ENCODE results near the gene NPPA. TPM values are rescaled to one million over a fixed set of nuclear protein-coding genes. Genes with fewer than 3 reads are reported as not detected.

NPPA gene
- total RNA-seq, 1 donor from 2014 or later, result not detected

DNA sequence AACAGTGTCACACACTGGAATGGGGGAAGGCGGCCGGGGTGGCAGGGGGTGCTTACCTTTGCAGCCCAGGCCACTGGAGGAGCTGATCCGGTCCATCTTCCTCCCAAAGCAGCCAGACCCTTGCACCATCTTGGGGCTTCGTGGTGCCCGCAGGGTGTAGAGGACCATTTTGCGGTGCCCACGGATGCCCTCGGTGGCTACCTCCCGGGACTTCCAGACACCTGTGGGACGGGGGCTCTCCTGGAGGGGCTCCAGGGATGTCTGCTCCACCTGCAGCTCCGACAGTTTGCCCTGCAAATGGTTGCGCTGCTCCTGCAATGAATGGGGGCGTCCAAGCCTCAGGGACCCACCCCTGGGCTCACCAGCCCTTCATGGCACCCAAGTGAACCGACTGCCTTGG is 10.6 kb upstream of the NPPA start:
- no peaks in the 10 kb centered on the region for H3K4me1 Mint-ChIP-seq
- no peaks in the 10 kb centered on the region for H3K9me3 Mint-ChIP-seq
- DNase-seq (ENCODE audit: low read depth, low spot score), result no peak
- no peak overlapping the region for H3K27ac Mint-ChIP-seq (ENCODE audit: unreplicated experiment)
- H3K27me3 Mint-ChIP-seq (ENCODE audit: low read depth), result peaks cover 88% of the 10 kb centered on the region
- TF ChIP-seq, protein P1, sequence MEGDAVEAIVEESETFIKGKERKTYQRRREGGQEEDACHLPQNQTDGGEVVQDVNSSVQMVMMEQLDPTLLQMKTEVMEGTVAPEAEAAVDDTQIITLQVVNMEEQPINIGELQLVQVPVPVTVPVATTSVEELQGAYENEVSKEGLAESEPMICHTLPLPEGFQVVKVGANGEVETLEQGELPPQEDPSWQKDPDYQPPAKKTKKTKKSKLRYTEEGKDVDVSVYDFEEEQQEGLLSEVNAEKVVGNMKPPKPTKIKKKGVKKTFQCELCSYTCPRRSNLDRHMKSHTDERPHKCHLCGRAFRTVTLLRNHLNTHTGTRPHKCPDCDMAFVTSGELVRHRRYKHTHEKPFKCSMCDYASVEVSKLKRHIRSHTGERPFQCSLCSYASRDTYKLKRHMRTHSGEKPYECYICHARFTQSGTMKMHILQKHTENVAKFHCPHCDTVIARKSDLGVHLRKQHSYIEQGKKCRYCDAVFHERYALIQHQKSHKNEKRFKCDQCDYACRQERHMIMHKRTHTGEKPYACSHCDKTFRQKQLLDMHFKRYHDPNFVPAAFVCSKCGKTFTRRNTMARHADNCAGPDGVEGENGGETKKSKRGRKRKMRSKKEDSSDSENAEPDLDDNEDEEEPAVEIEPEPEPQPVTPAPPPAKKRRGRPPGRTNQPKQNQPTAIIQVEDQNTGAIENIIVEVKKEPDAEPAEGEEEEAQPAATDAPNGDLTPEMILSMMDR (conservative IDR thresholded peaks at IDR 0.05), result no peak
- no peaks in the 10 kb centered on the region for H3K36me3 Mint-ChIP-seq (ENCODE audit: low read depth)
- H3K4me3 Mint-ChIP-seq, result no peak overlapping the region

DNA sequence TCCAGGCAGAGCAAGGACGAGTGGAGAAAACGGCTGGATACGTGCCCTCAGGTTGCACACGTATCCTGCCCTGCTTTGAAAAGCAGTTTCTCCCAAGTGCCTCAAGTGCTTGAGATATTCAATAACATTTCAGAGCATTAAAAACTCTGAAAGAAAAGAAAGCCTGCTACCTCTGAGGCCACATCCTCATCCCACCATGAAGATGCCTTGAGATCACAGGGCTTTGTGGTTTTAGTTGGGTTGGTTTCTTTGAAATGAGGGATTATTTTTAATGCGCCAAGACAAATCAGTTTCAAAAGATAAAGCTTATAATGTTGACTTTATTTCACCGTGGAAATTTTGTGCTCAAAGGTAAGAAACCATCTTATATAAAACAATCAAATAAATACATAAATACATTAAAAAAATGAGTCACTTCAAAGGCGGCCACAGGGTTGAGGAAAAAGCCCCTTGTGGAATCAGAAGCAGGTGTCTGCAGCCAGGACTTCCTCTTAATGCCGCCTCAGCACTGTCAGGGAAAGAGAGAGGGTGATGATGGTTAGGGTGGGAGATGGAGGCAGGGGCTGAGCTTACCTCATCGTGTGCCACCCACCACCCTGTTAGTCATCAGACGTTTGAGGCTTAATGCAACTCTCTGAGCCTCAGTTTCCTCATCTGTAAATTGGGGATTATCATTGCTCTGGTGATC is 9.7 kb upstream of the NPPA start:
- H3K36me3 Mint-ChIP-seq (ENCODE audit: low read depth), result no peaks in the 10 kb centered on the region
- H3K27ac Mint-ChIP-seq (ENCODE audit: unreplicated experiment), result no peak overlapping the region
- peaks cover 84% of the 10 kb centered on the region for H3K27me3 Mint-ChIP-seq (ENCODE audit: low read depth)
- DNase-seq (ENCODE audit: low read depth, low spot score), result no peak
- H3K4me3 Mint-ChIP-seq, result no peak overlapping the region
- H3K4me1 Mint-ChIP-seq, result peaks cover 4% of the 10 kb centered on the region
- TF ChIP-seq, protein P1 (conservative IDR thresholded peaks at IDR 0.05), result no peak
- no peaks in the 10 kb centered on the region for H3K9me3 Mint-ChIP-seq

DNA sequence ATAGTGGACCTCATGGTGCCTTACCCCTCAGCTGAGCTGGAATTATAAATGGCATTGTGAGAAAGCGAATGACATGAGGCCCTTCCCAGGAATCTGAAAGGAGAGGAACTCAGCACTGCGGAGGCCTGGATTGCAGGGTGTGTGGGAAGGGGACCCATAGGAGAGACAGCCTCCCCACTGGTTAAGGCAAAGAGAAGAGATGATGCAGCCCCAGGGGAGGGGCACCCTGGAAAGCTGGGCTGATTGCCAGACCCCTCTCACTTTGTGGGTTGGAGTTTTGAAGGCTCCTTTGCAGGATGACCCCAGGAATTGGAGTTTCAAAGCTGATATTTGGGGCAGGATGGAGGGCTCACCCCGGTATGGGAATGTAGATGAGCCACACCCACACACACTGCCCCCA is 9.1 kb upstream of the NPPA start:
- peaks cover 4% of the 10 kb centered on the region for H3K4me1 Mint-ChIP-seq
- no peaks in the 10 kb centered on the region for H3K9me3 Mint-ChIP-seq
- TF ChIP-seq, protein P1 (conservative IDR thresholded peaks at IDR 0.05), result no peak
- DNase-seq (ENCODE audit: low read depth, low spot score), result no peak
- no peaks in the 10 kb centered on the region for H3K36me3 Mint-ChIP-seq (ENCODE audit: low read depth)
- peaks cover 78% of the 10 kb centered on the region for H3K27me3 Mint-ChIP-seq (ENCODE audit: low read depth)
- no peak overlapping the region for H3K4me3 Mint-ChIP-seq
- H3K27ac Mint-ChIP-seq (ENCODE audit: unreplicated experiment), result no peak overlapping the region

DNA sequence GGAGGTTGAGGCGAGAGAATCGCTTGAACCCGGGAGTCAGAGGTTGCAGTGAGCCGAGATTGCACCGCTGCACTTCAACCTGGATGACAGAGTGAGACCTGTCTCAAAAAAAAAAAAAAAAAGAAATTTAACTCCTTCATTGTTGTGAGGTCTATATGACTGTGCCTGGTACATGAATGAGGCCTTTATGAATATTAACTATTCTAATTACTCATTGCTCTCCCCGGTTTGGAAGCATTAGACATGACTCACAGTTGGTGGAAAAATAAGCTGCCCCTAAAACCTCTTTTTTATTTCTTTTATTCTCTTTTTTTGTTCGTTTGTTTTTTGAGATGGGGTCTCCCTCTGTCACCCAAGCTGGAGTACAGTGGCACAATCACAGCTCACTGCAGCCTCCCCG is 7.8 kb upstream of the NPPA start:
- H3K36me3 Mint-ChIP-seq (ENCODE audit: low read depth), result no peaks in the 10 kb centered on the region
- peaks cover 70% of the 10 kb centered on the region for H3K27me3 Mint-ChIP-seq (ENCODE audit: low read depth)
- H3K9me3 Mint-ChIP-seq, result no peaks in the 10 kb centered on the region
- peaks cover 4% of the 10 kb centered on the region for H3K4me1 Mint-ChIP-seq
- H3K27ac Mint-ChIP-seq (ENCODE audit: unreplicated experiment), result no peak overlapping the region
- DNase-seq (ENCODE audit: low read depth, low spot score), result no peak
- TF ChIP-seq, protein P1 (conservative IDR thresholded peaks at IDR 0.05), result no peak
- H3K4me3 Mint-ChIP-seq, result no peak overlapping the region

GRCh38 chr1:11854519-11854918 is 6.9 kb upstream of the NPPA start:
- TF ChIP-seq, protein P1 (conservative IDR thresholded peaks at IDR 0.05), result no peak
- peaks cover 4% of the 10 kb centered on the region for H3K4me1 Mint-ChIP-seq
- H3K4me3 Mint-ChIP-seq, result no peak overlapping the region
- H3K27ac Mint-ChIP-seq (ENCODE audit: unreplicated experiment), result no peak overlapping the region
- H3K9me3 Mint-ChIP-seq, result no peaks in the 10 kb centered on the region
- peaks cover 64% of the 10 kb centered on the region for H3K27me3 Mint-ChIP-seq (ENCODE audit: low read depth)
- no peak for DNase-seq (ENCODE audit: low read depth, low spot score)
- H3K36me3 Mint-ChIP-seq (ENCODE audit: low read depth), result peaks cover 3% of the 10 kb centered on the region
